Measurements from ENCODE around the gene SPRED1. TPM values are rescaled to one million over a fixed set of nuclear protein-coding genes. Genes with fewer than 3 reads are reported as not detected.

SPRED1 gene
- total RNA-seq, 4 donors from 2014 or later = 8.6 to 26.5 (median 10.3) TPM

DNA sequence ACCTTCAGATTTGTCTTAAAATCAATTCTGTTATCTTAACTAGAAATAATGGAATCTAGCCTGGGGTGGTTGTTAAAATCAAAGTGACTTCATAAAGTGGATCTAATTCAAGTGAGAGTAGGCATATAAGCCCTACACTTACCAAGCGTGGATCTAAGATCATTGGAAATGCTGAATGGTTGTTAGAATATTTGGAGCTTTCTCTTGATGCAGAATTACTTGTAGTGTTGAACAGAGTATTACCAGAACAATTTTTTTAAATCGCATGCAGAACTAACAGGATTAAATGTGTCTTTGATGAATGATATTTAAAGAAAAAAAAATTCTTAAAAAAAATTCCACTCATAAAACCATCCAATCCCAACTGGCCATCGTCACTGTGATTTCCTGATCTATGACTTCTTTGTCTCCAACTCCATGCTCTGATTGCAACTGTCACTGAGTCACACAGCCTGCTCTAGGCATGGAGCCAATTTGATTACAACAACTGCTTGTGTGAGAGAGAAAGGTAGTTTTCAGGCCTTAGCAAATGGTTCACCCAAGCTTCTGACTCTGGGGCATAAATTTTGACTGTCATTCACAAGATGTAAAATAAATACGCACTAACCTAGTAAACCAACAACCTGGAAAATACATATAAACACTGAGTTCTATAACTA lies 25.9 kb upstream of the SPRED1 start:
- peak overlapping the region; percentile 14 to 48 (median 34) for H3K27ac ChIP-seq
- WGBS, 2 donors (ENCODE audit: low coverage in 1 of 2) = 49 to 54% methylated on average over 4 of the region's 4 CpGs

DNA sequence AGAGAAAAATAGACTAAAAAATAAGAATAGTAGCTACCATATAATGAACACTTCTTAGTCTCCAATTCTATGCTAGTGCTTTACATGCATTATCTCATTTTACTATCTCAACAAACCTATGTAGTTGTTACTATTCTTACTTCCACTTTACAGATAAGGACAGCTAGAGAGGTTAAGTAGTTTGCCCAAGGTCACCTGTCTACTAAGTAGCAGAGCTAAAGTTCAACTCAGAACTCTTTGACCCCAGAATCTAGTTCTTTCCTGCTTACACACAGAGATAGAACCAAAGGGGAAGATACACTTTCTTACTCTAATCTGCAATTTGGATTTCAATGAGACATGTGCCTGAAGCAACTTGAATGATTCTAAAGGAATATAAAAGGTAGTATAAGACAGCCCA lies 24.7 kb upstream of the SPRED1 start:
- Histone ChIP-seq H3K27me3 (no peaks in the 10 kb centered on the region), H3K36me3 (no peaks in the 10 kb centered on the region), H3K4me1 (peaks cover 0 to 15% (median 3%) of the 10 kb centered on the region in 4 donors), H3K27ac (peak overlapping the region in 1 of 4 donors; percentile 48), H3K9me3 (no peaks in the 10 kb centered on the region), H3K4me3 (no peak overlapping the region)
- no peak for DNase-seq
- TF ChIP-seq EP300 (IDR thresholded peaks at IDR 0.05; ENCODE audit: low read depth) (no peak), POLR2AphosphoS5 (IDR thresholded peaks at IDR 0.05) (no peak), POLR2A (IDR thresholded peaks at IDR 0.05) (no peak)
- TF ChIP-seq, protein P1, sequence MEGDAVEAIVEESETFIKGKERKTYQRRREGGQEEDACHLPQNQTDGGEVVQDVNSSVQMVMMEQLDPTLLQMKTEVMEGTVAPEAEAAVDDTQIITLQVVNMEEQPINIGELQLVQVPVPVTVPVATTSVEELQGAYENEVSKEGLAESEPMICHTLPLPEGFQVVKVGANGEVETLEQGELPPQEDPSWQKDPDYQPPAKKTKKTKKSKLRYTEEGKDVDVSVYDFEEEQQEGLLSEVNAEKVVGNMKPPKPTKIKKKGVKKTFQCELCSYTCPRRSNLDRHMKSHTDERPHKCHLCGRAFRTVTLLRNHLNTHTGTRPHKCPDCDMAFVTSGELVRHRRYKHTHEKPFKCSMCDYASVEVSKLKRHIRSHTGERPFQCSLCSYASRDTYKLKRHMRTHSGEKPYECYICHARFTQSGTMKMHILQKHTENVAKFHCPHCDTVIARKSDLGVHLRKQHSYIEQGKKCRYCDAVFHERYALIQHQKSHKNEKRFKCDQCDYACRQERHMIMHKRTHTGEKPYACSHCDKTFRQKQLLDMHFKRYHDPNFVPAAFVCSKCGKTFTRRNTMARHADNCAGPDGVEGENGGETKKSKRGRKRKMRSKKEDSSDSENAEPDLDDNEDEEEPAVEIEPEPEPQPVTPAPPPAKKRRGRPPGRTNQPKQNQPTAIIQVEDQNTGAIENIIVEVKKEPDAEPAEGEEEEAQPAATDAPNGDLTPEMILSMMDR (IDR thresholded peaks at IDR 0.05) = no peak
- in situ Hi-C loops (cut with MboI; ENCODE audit: low pct_ligation_motif_present in 1 of 4, low pct_unique_long_range_greater_than_20kb in 1 of 4, low sequenced_read_pairs in 3 of 4) = loop anchor here in 1 of 4 donors (5.0 to 25.0 kb wide), 2 partner anchors 56 to 166 kb away; no protein-coding TSS in a partner anchor
- intact Hi-C loops (cut with DNase I; ENCODE audit: low total_unique reads) = no loop called here

More for the DNA sequence above, 25.9 kb upstream of the SPRED1 start:
- in situ Hi-C loops (cut with MboI; ENCODE audit: low pct_ligation_motif_present in 1 of 4, low pct_unique_long_range_greater_than_20kb in 1 of 4, low sequenced_read_pairs in 3 of 4) = loop anchor here in 1 of 4 donors (5.0 to 25.0 kb wide), 2 partner anchors 54 to 164 kb away; no protein-coding TSS in a partner anchor
- intact Hi-C loops (cut with DNase I; ENCODE audit: low total_unique reads) = no loop called here
- Histone ChIP-seq H3K4me1 (peaks cover 0 to 22% (median 3%) of the 10 kb centered on the region in 4 donors), H3K9me3 (no peaks in the 10 kb centered on the region), H3K4me3 (no peak overlapping the region), H3K27me3 (no peaks in the 10 kb centered on the region), H3K36me3 (no peaks in the 10 kb centered on the region)
- TF ChIP-seq, protein P1 (IDR thresholded peaks at IDR 0.05) = no peak
- TF ChIP-seq POLR2AphosphoS5 (IDR thresholded peaks at IDR 0.05) = peak in 2 of 3 donors; percentile 44 to 54
- DNase-seq = peak; percentile 71

DNA sequence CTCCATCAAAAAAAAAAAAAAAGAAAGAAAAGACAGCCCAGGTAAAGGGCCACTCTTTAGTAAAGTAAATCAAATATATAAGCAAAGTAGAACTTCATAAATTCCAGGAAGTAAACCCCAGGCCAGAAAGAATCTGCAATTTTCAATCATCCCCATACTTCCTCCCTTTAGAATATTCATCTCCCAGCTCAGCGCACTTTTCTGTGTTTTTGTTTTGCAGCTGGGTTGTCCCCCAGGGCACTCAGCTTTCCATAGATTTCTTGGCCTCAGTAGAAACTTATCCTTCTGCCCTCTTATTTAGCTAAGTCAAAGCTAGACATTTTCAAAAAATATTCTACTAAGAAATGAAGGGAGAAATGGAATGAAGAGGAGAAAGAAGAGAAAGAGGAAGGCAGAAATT lies 24.0 kb upstream of the SPRED1 start:
- DNase-seq = no peak
- no peaks in the 10 kb centered on the region for H3K9me3 ChIP-seq
- H3K4me1 ChIP-seq = peaks cover 0 to 15% (median 3%) of the 10 kb centered on the region in 4 donors
- H3K36me3 ChIP-seq = no peaks in the 10 kb centered on the region
- H3K27me3 ChIP-seq = no peaks in the 10 kb centered on the region
- intact Hi-C loops (cut with DNase I; ENCODE audit: low total_unique reads) = no loop called here
- TF ChIP-seq, protein P1 (IDR thresholded peaks at IDR 0.05) = no peak
- no peak for TF ChIP-seq EP300 (IDR thresholded peaks at IDR 0.05; ENCODE audit: low read depth)
- TF ChIP-seq POLR2AphosphoS5 (IDR thresholded peaks at IDR 0.05) = no peak
- TF ChIP-seq POLR2A (IDR thresholded peaks at IDR 0.05) = no peak
- 75 to 87% methylated on average over 1 of the region's 1 CpG for WGBS, 2 donors (ENCODE audit: low coverage in 1 of 2)
- no peak overlapping the region for H3K4me3 ChIP-seq
- H3K27ac ChIP-seq = no peak overlapping the region
- in situ Hi-C loops (cut with MboI; ENCODE audit: low pct_ligation_motif_present in 1 of 4, low pct_unique_long_range_greater_than_20kb in 1 of 4, low sequenced_read_pairs in 3 of 4) = loop anchor here in 1 of 4 donors (5.0 to 25.0 kb wide), 2 partner anchors 56 to 166 kb away; no protein-coding TSS in a partner anchor

DNA sequence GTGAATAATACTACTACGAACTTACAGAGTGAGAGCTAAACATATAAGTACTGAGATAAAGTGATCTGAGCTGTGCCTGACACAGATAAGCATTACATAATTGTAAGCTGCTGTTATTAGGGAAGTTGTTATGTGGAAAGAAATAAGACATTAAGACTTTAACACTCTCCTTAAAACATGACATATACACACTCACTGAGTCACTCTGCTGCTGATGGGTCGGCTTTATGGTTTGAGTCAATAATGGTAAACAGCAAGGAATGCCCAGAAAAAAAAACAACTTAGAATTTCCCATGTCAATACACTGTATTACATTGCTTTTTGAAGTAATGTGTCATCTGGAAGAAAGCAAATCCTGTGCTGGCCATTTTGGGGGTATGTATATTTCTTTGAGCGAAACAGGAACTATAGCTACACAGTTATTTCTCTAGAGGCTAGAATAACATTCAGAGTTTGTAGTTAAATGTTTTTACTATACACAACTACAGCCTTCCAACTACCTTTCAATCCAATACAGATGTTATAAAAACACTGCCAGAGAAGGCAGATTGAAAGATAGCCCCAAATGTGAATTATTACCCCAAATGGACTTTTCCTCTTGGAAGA lies 22.8 kb upstream of the SPRED1 start:
- DNase-seq = no peak
- in situ Hi-C loops (cut with MboI; ENCODE audit: low pct_ligation_motif_present in 1 of 4, low pct_unique_long_range_greater_than_20kb in 1 of 4, low sequenced_read_pairs in 3 of 4) (loop anchor here in 1 of 4 donors (5.0 to 25.0 kb wide), 2 partner anchors 58 to 168 kb away; no protein-coding TSS in a partner anchor), intact Hi-C loops (cut with DNase I; ENCODE audit: low total_unique reads) (no loop called here)
- TF ChIP-seq POLR2A (IDR thresholded peaks at IDR 0.05) = no peak
- TF ChIP-seq POLR2AphosphoS5 (IDR thresholded peaks at IDR 0.05) = no peak
- TF ChIP-seq, protein P1 (IDR thresholded peaks at IDR 0.05) = no peak
- no peak for TF ChIP-seq EP300 (IDR thresholded peaks at IDR 0.05; ENCODE audit: low read depth)
- WGBS, 2 donors (ENCODE audit: low coverage in 1 of 2) = 69 to 78% methylated on average over 3 of the region's 3 CpGs
- no peak overlapping the region for H3K4me3 ChIP-seq
- H3K9me3 ChIP-seq = no peaks in the 10 kb centered on the region
- no peaks in the 10 kb centered on the region for H3K36me3 ChIP-seq
- no peaks in the 10 kb centered on the region for H3K27me3 ChIP-seq
- no peak overlapping the region for H3K27ac ChIP-seq
- peaks cover 0 to 15% (median 3%) of the 10 kb centered on the region in 4 donors for H3K4me1 ChIP-seq
